Measurements from ENCODE around the gene CPN1.

The CPN1 gene

GRCh38 chr10:100022403-100022802, 59.3 kb downstream of the CPN1 start:
- TF ChIP-seq POLR2A (IDR thresholded peaks at IDR 0.05; ENCODE audit: extremely low read depth, insufficient read length): no peak
- no peak for TF ChIP-seq MAX (IDR thresholded peaks at IDR 0.05; ENCODE audit: low read depth, low read length)
- TF ChIP-seq, protein P1, sequence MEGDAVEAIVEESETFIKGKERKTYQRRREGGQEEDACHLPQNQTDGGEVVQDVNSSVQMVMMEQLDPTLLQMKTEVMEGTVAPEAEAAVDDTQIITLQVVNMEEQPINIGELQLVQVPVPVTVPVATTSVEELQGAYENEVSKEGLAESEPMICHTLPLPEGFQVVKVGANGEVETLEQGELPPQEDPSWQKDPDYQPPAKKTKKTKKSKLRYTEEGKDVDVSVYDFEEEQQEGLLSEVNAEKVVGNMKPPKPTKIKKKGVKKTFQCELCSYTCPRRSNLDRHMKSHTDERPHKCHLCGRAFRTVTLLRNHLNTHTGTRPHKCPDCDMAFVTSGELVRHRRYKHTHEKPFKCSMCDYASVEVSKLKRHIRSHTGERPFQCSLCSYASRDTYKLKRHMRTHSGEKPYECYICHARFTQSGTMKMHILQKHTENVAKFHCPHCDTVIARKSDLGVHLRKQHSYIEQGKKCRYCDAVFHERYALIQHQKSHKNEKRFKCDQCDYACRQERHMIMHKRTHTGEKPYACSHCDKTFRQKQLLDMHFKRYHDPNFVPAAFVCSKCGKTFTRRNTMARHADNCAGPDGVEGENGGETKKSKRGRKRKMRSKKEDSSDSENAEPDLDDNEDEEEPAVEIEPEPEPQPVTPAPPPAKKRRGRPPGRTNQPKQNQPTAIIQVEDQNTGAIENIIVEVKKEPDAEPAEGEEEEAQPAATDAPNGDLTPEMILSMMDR (IDR thresholded peaks at IDR 0.05; ENCODE audit: low read depth, low read length): no peak
- TF ChIP-seq MYC (IDR thresholded peaks at IDR 0.05; ENCODE audit: low read depth, low read length): no peak
- DNase-seq (ENCODE audit: low read depth): no peak
- H3K4me3 ChIP-seq (ENCODE audit: low read depth, low read length): no peak overlapping the region

GRCh38 chr10:100021322-100021721, 60.3 kb downstream of the CPN1 start:
- DNase-seq (ENCODE audit: low read depth): no peak
- no peak for TF ChIP-seq MAX (IDR thresholded peaks at IDR 0.05; ENCODE audit: low read depth, low read length)
- no peak overlapping the region for H3K4me3 ChIP-seq (ENCODE audit: low read depth, low read length)

- H3K4me3 ChIP-seq (ENCODE audit: low read depth, low read length): no peak overlapping the region
- DNase-seq (ENCODE audit: low read depth): no peak
- TF ChIP-seq POLR2A (IDR thresholded peaks at IDR 0.05; ENCODE audit: extremely low read depth, insufficient read length): no peak
- TF ChIP-seq, protein P1 (IDR thresholded peaks at IDR 0.05; ENCODE audit: low read depth, low read length): no peak
- no peak for TF ChIP-seq MYC (IDR thresholded peaks at IDR 0.05; ENCODE audit: low read depth, low read length)
- no peak for TF ChIP-seq MAX (IDR thresholded peaks at IDR 0.05; ENCODE audit: low read depth, low read length)
Observed at GRCh38 chr10:100020886-100021253, 60.8 kb downstream of the CPN1 start.

GRCh38 chr10:100020142-100020885, 61.4 kb downstream of the CPN1 start:
- H3K4me3 ChIP-seq (ENCODE audit: low read depth, low read length): no peak overlapping the region
- no peak for DNase-seq (ENCODE audit: low read depth)
- TF ChIP-seq, protein P1 (IDR thresholded peaks at IDR 0.05; ENCODE audit: low read depth, low read length): no peak
- TF ChIP-seq POLR2A (IDR thresholded peaks at IDR 0.05; ENCODE audit: extremely low read depth, insufficient read length) (no peak), MYC (IDR thresholded peaks at IDR 0.05; ENCODE audit: low read depth, low read length) (no peak), MAX (IDR thresholded peaks at IDR 0.05; ENCODE audit: low read depth, low read length) (no peak)

DNA sequence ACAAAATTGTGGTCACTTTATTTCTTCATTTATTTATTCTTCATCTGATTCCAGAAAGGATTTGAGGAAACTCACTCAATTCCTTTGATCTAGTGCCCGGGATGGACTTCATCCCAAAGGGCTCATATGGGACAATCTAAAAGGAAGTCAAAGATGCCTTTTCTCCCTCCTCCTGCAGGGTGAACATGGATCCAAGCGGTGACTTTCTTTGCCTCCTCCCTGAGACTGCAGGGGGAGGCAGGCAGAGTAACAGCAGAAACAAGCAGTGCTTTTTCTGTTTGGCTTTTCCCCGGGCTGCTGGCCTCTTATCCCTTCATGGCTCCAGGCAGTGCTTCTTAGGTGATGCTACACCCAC, 61.9 kb downstream of the CPN1 start:
- TF ChIP-seq MYC (IDR thresholded peaks at IDR 0.05; ENCODE audit: low read depth, low read length) (no peak), POLR2A (IDR thresholded peaks at IDR 0.05; ENCODE audit: extremely low read depth, insufficient read length) (no peak), MAX (IDR thresholded peaks at IDR 0.05; ENCODE audit: low read depth, low read length) (no peak)
- TF ChIP-seq, protein P1 (IDR thresholded peaks at IDR 0.05; ENCODE audit: low read depth, low read length): no peak
- no peak for DNase-seq (ENCODE audit: low read depth)
- no peak overlapping the region for H3K4me3 ChIP-seq (ENCODE audit: low read depth, low read length)

- H3K4me3 ChIP-seq (ENCODE audit: low read depth, low read length): no peak overlapping the region
- TF ChIP-seq, protein P1 (IDR thresholded peaks at IDR 0.05; ENCODE audit: low read depth, low read length): no peak
- no peak for TF ChIP-seq POLR2A (IDR thresholded peaks at IDR 0.05; ENCODE audit: extremely low read depth, insufficient read length)
- TF ChIP-seq MAX (IDR thresholded peaks at IDR 0.05; ENCODE audit: low read depth, low read length): no peak
- TF ChIP-seq MYC (IDR thresholded peaks at IDR 0.05; ENCODE audit: low read depth, low read length): no peak
- no peak for DNase-seq (ENCODE audit: low read depth)
Observed at GRCh38 chr10:100014071-100014762, 67.5 kb downstream of the CPN1 start.

Data from NB4 (cell line).